Endodermal cell (in vitro differentiated cells): ENCODE measurements around the gene FOXB1. TPM values are rescaled to one million over a fixed set of nuclear protein-coding genes. Genes with fewer than 3 reads are reported as not detected.

ENCODE experiments used
- DNase-seq: peaks from one replicate; pipeline ENCODE4 v3.0.0-alpha.2; 2017
- H3K27ac ChIP-seq: 2 replicates; pipeline ENCODE4 v1.5.1; 2013; ENCODE audit warnings: mild to moderate bottlenecking, low read depth, low read length, moderate library complexity
- H3K27me3 ChIP-seq: 2 replicates; pipeline ENCODE4 v1.6.1; 2013; ENCODE audit warnings: mild to moderate bottlenecking, low read length, moderate library complexity; ENCODE audit not compliant: insufficient read depth, control insufficient read depth, poor library complexity, severe bottlenecking
- H3K36me3 ChIP-seq: 2 replicates; pipeline ENCODE4 v1.7.0; 2013; ENCODE audit warnings: mild to moderate bottlenecking, low read length, moderate library complexity; ENCODE audit not compliant: control insufficient read depth, insufficient read depth
- H3K4me1 ChIP-seq: one replicate; pipeline ENCODE4 v1.7.0; 2013; ENCODE audit warnings: low read length; ENCODE audit not compliant: control insufficient read depth, insufficient read depth
- H3K4me3 ChIP-seq: 2 replicates; pipeline ENCODE4 v1.5.1; 2013; ENCODE audit warnings: mild to moderate bottlenecking, low read length, moderate library complexity
- H3K9ac ChIP-seq: 2 replicates; pipeline ENCODE4 v1.6.1; 2013; ENCODE audit warnings: mild to moderate bottlenecking, low read length, moderate library complexity; ENCODE audit not compliant: poor library complexity, severe bottlenecking; ENCODE audit errors: extremely low read depth
- H3K9me3 ChIP-seq: 2 replicates; pipeline ENCODE4 v1.6.1; 2013; ENCODE audit warnings: mild to moderate bottlenecking, low read length, moderate library complexity; ENCODE audit not compliant: control insufficient read depth
- H3K27ac Mint-ChIP-seq: 2 replicates; pipeline ENCODE4 v1.8.0; 2020; ENCODE audit warnings: mixed read lengths
- H3K27me3 Mint-ChIP-seq: 2 replicates; pipeline ENCODE4 v1.8.0; 2021; ENCODE audit warnings: mild to moderate bottlenecking, mixed read lengths; ENCODE audit not compliant: insufficient read depth
- H3K36me3 Mint-ChIP-seq: 2 replicates; pipeline ENCODE4 v1.8.0; 2020; ENCODE audit warnings: low read depth, mixed read lengths
- H3K4me1 Mint-ChIP-seq: 2 replicates; pipeline ENCODE4 v1.8.0; 2020; ENCODE audit warnings: mixed read lengths
- H3K4me3 Mint-ChIP-seq: 2 replicates; pipeline ENCODE4 v1.8.0; 2020; ENCODE audit warnings: mild to moderate bottlenecking, moderate library complexity, mixed read lengths
- H3K9me3 Mint-ChIP-seq: 2 replicates; pipeline ENCODE4 v1.8.0; 2020; ENCODE audit warnings: mild to moderate bottlenecking, mixed read lengths
- CTCF ChIP-seq: fragments of 200-600 bp; sonication (generic); conservative IDR thresholded peaks from 2 replicates; pipeline ENCODE4 v1.5.0; 2021; ENCODE audit warnings: antibody characterized with exemption, mild to moderate bottlenecking
- WGBS, 2 experiments: methylation state at CpG; one replicate each; pipeline versions ENCODE4 v1.1.5 to v1.1.7; 2013; ENCODE audit warnings: missing lambda C conversion rate in 2 of 2, mixed read lengths in 1 of 2; ENCODE audit not compliant: insufficient coverage in 1 of 2, insufficient read length in 1 of 2; 5-methylcytosine and 5-hydroxymethylcytosine counted together
- total RNA-seq, 2 donors: library from RNA; stranded (reverse); fragmentation: NEBNext Ultra II Directional in 1 of 2; extraction: Animal tissue kit (Norgen Biotek cat#: 25700) in 1 of 2; gene quantifications; 2 replicates in 1 of 2; 3 replicates in 1 of 2; pipeline ENCODE4 v1.2.1, GENCODE V29; 2021

The FOXB1 gene
- total RNA-seq, 2 donors from 2014 or later: 0.73 TPM; not detected in 1

GRCh38 chr15:59963322-59963721 lies 40.8 kb upstream of the FOXB1 start:
- H3K9me3 Mint-ChIP-seq: peaks cover 46% of the 10 kb centered on the region

GRCh38 chr15:59963925-59964324 lies 40.2 kb upstream of the FOXB1 start:
- H3K4me1 Mint-ChIP-seq: no peaks in the 10 kb centered on the region
- no peak for DNase-seq
- peaks cover 28% of the 10 kb centered on the region for H3K9me3 ChIP-seq
- H3K9me3 Mint-ChIP-seq: peaks cover 43% of the 10 kb centered on the region
- no peak overlapping the region for H3K27ac Mint-ChIP-seq
- H3K36me3 Mint-ChIP-seq: peaks cover 6% of the 10 kb centered on the region
- no peak overlapping the region for H3K4me3 ChIP-seq
- no peak overlapping the region for H3K27ac ChIP-seq
- H3K4me3 Mint-ChIP-seq: no peak overlapping the region
- H3K9ac ChIP-seq: no peak overlapping the region
- H3K27me3 ChIP-seq: no peaks in the 10 kb centered on the region
- H3K4me1 ChIP-seq: no peaks in the 10 kb centered on the region
- TF ChIP-seq CTCF: no peak
- H3K36me3 ChIP-seq: no peaks in the 10 kb centered on the region
- H3K27me3 Mint-ChIP-seq: no peaks in the 10 kb centered on the region

More at GRCh38 chr15:59963322-59963721, 40.8 kb upstream of the FOXB1 start:
- Histone ChIP-seq H3K36me3 (no peaks in the 10 kb centered on the region), H3K27me3 (no peaks in the 10 kb centered on the region), H3K9me3 (peaks cover 32% of the 10 kb centered on the region), H3K9ac (no peak overlapping the region), H3K4me1 (no peaks in the 10 kb centered on the region), H3K27ac (no peak overlapping the region), H3K4me3 (no peak overlapping the region)
- H3K4me1 Mint-ChIP-seq: no peaks in the 10 kb centered on the region
- no peak overlapping the region for H3K27ac Mint-ChIP-seq
- no peak overlapping the region for H3K4me3 Mint-ChIP-seq
- WGBS, 2 experiments: 100% methylated on average over 1 of the region's 1 CpG; no CpG with 5 or more reads in 1 of the 2 experiments
- peaks cover 6% of the 10 kb centered on the region for H3K36me3 Mint-ChIP-seq
- TF ChIP-seq CTCF: no peak
- H3K27me3 Mint-ChIP-seq: no peaks in the 10 kb centered on the region
- no peak for DNase-seq

- no peaks in the 10 kb centered on the region for H3K4me1 Mint-ChIP-seq
- no peaks in the 10 kb centered on the region for H3K27me3 ChIP-seq
- WGBS, 2 experiments: 94 to 95% methylated on average over 5 to 6 of the region's 6 CpGs
These were observed 38.4 kb upstream of the FOXB1 start for GRCh38 chr15:59965741-59966140.

More at GRCh38 chr15:59965741-59966140, 38.4 kb upstream of the FOXB1 start:
- Mint-ChIP-seq H3K4me3 (no peak overlapping the region), H3K27ac (no peak overlapping the region), H3K27me3 (no peaks in the 10 kb centered on the region), H3K9me3 (peaks cover 28% of the 10 kb centered on the region), H3K36me3 (peaks cover 3% of the 10 kb centered on the region)
- TF ChIP-seq CTCF: no peak
- no peak for DNase-seq
- no peak overlapping the region for H3K27ac ChIP-seq
- H3K9ac ChIP-seq: no peak overlapping the region
- H3K4me1 ChIP-seq: no peaks in the 10 kb centered on the region
- H3K36me3 ChIP-seq: no peaks in the 10 kb centered on the region
- H3K4me3 ChIP-seq: no peak overlapping the region
- H3K9me3 ChIP-seq: peaks cover 12% of the 10 kb centered on the region
